Activated CD8-positive, alpha-beta T cell treated with anti-CD3 and anti-CD28 coated beads for 36 hours (primary cell): ENCODE data around the gene NUCB2. TPM values are rescaled to one million over a fixed set of nuclear protein-coding genes. Genes with fewer than 3 reads are reported as not detected.

Source experiments
- ATAC-seq: fragments of 200-7000 bp; cut with Tn5 transposase; one replicate; pipeline ENCODE4 v1.10.0; 2021; ENCODE audit warnings: mild to moderate bottlenecking, moderate library complexity
- CTCF ChIA-PET: fragments of 350-600 bp; sonication (Branson Sonifier 250); formaldehyde crosslinking; loops from one replicate; lab custom pipeline; 2021; ENCODE audit warnings: antibody characterized with exemption; lab: Charles Lee
- POLR2A ChIA-PET: fragments of 350-600 bp; sonication (Branson Sonifier 250); formaldehyde crosslinking; loops from one replicate; lab custom pipeline; 2021; ENCODE audit warnings: antibody characterized with exemption; lab: Charles Lee
- DNase-seq: peaks from one replicate; pipeline ENCODE4 v3.0.0-alpha.2; 2020
- H3K27ac Mint-ChIP-seq: one replicate; pipeline ENCODE4 v1.8.0; 2021; ENCODE audit warnings: mild to moderate bottlenecking, mixed read lengths
- H3K27me3 Mint-ChIP-seq: one replicate; pipeline ENCODE4 v1.8.0; 2021; ENCODE audit warnings: mixed read lengths
- H3K36me3 Mint-ChIP-seq: one replicate; pipeline ENCODE4 v1.8.0; 2021; ENCODE audit warnings: low read depth, mixed read lengths
- H3K4me1 Mint-ChIP-seq: one replicate; pipeline ENCODE4 v1.8.0; 2021; ENCODE audit warnings: low read depth, mixed read lengths
- H3K4me3 Mint-ChIP-seq: one replicate; pipeline ENCODE4 v1.8.0; 2021; ENCODE audit warnings: mild to moderate bottlenecking, moderate library complexity, mixed read lengths
- H3K9me3 Mint-ChIP-seq: one replicate; pipeline ENCODE4 v1.8.0; 2021; ENCODE audit warnings: mixed read lengths
- CTCF ChIP-seq: fragments of 200-600 bp; IDR thresholded peaks from one replicate; pipeline ENCODE4 v1.8.0; 2022; ENCODE audit warnings: antibody characterized with exemption, mild to moderate bottlenecking
- intact Hi-C: fragments of 100-400 bp; cut with micrococcal nuclease; formaldehyde crosslinking; loops from one replicate; pipeline ENCODE4 v1.10.0; 2022
- total RNA-seq, 2 experiments: library from RNA; stranded (reverse); gene quantifications; one replicate each; pipeline ENCODE4 v1.2.3, GENCODE V29; 2021

The NUCB2 gene
- total RNA-seq, 2 experiments from 2014 or later: 81.9 to 86.0 TPM

GRCh38 chr11:17378655-17379054, 102.1 kb downstream of the NUCB2 start:
- Mint-ChIP-seq H3K4me1 (no peaks in the 10 kb centered on the region), H3K9me3 (no peaks in the 10 kb centered on the region), H3K27me3 (no peaks in the 10 kb centered on the region), H3K27ac (peak overlapping the region; percentile 34), H3K36me3 (peaks cover 22% of the 10 kb centered on the region), H3K4me3 (no peak overlapping the region)
- no peak for ATAC-seq
- POLR2A ChIA-PET: interaction anchor here (1.0 kb wide), 1 partner anchor 10 kb away, joined by 3 read pairs; the partner anchor contains the start of gene KCNJ11
- CTCF ChIA-PET: interaction anchor here (1.3 to 1.4 kb wide), 2 partner anchors 10 to 149 kb away, joined by 5 to 8 read pairs; partner anchors contain the start of gene KCNJ11
- intact Hi-C loops: no loop called here
- no peak for TF ChIP-seq CTCF
- no peak for DNase-seq

GRCh38 chr11:17379383-17380180, 103.0 kb downstream of the NUCB2 start:
- Mint-ChIP-seq H3K4me3 (no peak overlapping the region), H3K27me3 (no peaks in the 10 kb centered on the region), H3K4me1 (no peaks in the 10 kb centered on the region), H3K36me3 (peaks cover 15% of the 10 kb centered on the region), H3K27ac (no peak overlapping the region), H3K9me3 (no peaks in the 10 kb centered on the region)
- intact Hi-C loops: no loop called here
- TF ChIP-seq CTCF: no peak
- DNase-seq (no peak), ATAC-seq (no peak)
- CTCF ChIA-PET: interaction anchor here (0.7 to 1.4 kb wide), 4 partner anchors 9 to 150 kb away, joined by 3 to 8 read pairs (median 4); partner anchors contain the start of gene KCNJ11
- POLR2A ChIA-PET: no interaction called here

GRCh38 chr11:17381156-17381555, 104.6 kb downstream of the NUCB2 start:
- intact Hi-C loops: no loop called here
- no peaks in the 10 kb centered on the region for H3K9me3 Mint-ChIP-seq

More at GRCh38 chr11:17381156-17381555, 104.6 kb downstream of the NUCB2 start:
- H3K36me3 Mint-ChIP-seq: peaks cover 15% of the 10 kb centered on the region
- DNase-seq (no peak), ATAC-seq (no peak)
- TF ChIP-seq CTCF: no peak
- no peaks in the 10 kb centered on the region for H3K4me1 Mint-ChIP-seq
- CTCF ChIA-PET: interaction anchor here (1.0 to 5.3 kb wide), 4 partner anchors 19 to 151 kb away, joined by 3 to 167 read pairs (median 24); no protein-coding TSS in a partner anchor
- POLR2A ChIA-PET: no interaction called here
- H3K27ac Mint-ChIP-seq: no peak overlapping the region
- H3K27me3 Mint-ChIP-seq: no peaks in the 10 kb centered on the region
- no peak overlapping the region for H3K4me3 Mint-ChIP-seq

Other genes starting within 250 kb of the NUCB2 start
- gene RPS13, start 199.1 kb upstream of the NUCB2 start, total RNA-seq: 1,000 to 10,000 TPM; 1,728 to 1,739 TPM
- 10 to 100 TPM; 24.1 to 29.3 TPM for gene PIK3C2A, start 68.8 kb upstream of the NUCB2 start, total RNA-seq
- 1 to 10 TPM; 3.4 to 4.2 TPM for gene NCR3LG1, start 75.1 kb downstream of the NUCB2 start, total RNA-seq
- gene KCNJ11, start 111.9 kb downstream of the NUCB2 start, total RNA-seq: 1 to 10 TPM; 1.2 to 2.4 TPM
- gene ABCC8, start 200.1 kb downstream of the NUCB2 start, total RNA-seq: not detected